Activated CD8-positive, alpha-beta memory T cell treated with anti-CD3 and anti-CD28 coated beads, Interleukin-2, amount 10 ng/mL, durations not matched to agents 7 days and 5 days (primary cell): ENCODE results near the gene SMTNL1. TPM values are rescaled to one million over a fixed set of nuclear protein-coding genes. Genes with fewer than 3 reads are reported as not detected.

ENCODE experiments used
- ATAC-seq: fragments of 150-1000 bp; cut with Tn5 transposase; one replicate; pipeline ENCODE4 v1.10.0; 2021; ENCODE audit warnings: moderate library complexity
- CTCF ChIA-PET: fragments of 350-600 bp; sonication (Branson Sonifier 250); formaldehyde crosslinking; loops from one replicate; lab custom pipeline; 2021; ENCODE audit warnings: antibody characterized with exemption; lab: Charles Lee
- DNase-seq: peaks from one replicate; pipeline ENCODE4 v3.0.0-alpha.2; 2020
- H3K27ac Mint-ChIP-seq: one replicate; pipeline ENCODE4 v1.8.0; 2021; ENCODE audit warnings: mild to moderate bottlenecking, mixed read lengths
- H3K27me3 Mint-ChIP-seq: one replicate; pipeline ENCODE4 v1.8.0; 2021; ENCODE audit warnings: mixed read lengths
- H3K36me3 Mint-ChIP-seq: one replicate; pipeline ENCODE4 v1.8.0; 2021; ENCODE audit warnings: mild to moderate bottlenecking, mixed read lengths
- H3K4me1 Mint-ChIP-seq: one replicate; pipeline ENCODE4 v1.8.0; 2021; ENCODE audit warnings: mixed read lengths
- H3K4me3 Mint-ChIP-seq: one replicate; pipeline ENCODE4 v1.8.0; 2021; ENCODE audit warnings: mild to moderate bottlenecking, moderate library complexity, mixed read lengths
- H3K9me3 Mint-ChIP-seq: one replicate; pipeline ENCODE4 v1.8.0; 2022; ENCODE audit warnings: low read depth, mixed read lengths
- total RNA-seq, 2 experiments: library from RNA; stranded (reverse); gene quantifications; one replicate each; pipeline ENCODE4 v1.2.3, GENCODE V29; 2021

The SMTNL1 gene
- total RNA-seq, 2 experiments from 2014 or later, result not detected

- H3K27ac Mint-ChIP-seq, result no peak overlapping the region
- H3K4me3 Mint-ChIP-seq, result no peak overlapping the region
- peaks cover 69% of the 10 kb centered on the region for H3K36me3 Mint-ChIP-seq
- H3K27me3 Mint-ChIP-seq, result no peaks in the 10 kb centered on the region
- CTCF ChIA-PET, result interaction anchor here (1.0 kb wide), 1 partner anchor 11 kb away, joined by 3 read pairs; the partner anchor contains the start of gene UBE2L6
- H3K4me1 Mint-ChIP-seq, result peaks cover 11% of the 10 kb centered on the region
- H3K9me3 Mint-ChIP-seq, result no peaks in the 10 kb centered on the region
- ATAC-seq (no peak), DNase-seq (no peak)
These were observed 18.6 kb downstream of the SMTNL1 start for GRCh38 chr11:57556041-57556440.

DNA sequence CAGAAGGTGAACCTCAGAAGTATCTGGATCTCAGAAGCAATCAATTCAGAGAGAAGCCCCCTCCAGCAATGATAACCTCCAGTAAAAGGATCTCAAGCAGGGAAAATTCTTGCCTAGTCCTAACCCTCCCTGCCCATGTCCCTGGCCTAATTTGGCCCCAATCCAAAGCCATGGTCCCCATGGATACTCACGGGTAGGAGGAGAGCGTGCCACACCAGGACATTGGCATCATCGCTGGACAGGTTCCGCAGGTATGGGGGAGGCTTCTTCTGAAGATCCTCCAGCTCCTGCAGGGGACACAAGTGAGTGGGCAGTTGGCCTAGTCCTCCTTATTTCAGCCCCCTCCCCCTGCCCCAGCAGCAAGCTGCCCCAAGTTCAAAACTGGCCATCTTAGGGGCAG lies 22.8 kb downstream of the SMTNL1 start:
- H3K4me3 Mint-ChIP-seq, result no peak overlapping the region
- H3K36me3 Mint-ChIP-seq, result peaks cover 56% of the 10 kb centered on the region
- no peak overlapping the region for H3K27ac Mint-ChIP-seq
- DNase-seq (no peak), ATAC-seq (no peak)
- no peaks in the 10 kb centered on the region for H3K27me3 Mint-ChIP-seq
- CTCF ChIA-PET, result interaction anchor here (0.7 to 1.2 kb wide), 4 partner anchors 8 to 97 kb away, joined by 3 to 6 read pairs (median 3); partner anchors contain the start of gene UBE2L6
- H3K4me1 Mint-ChIP-seq, result peaks cover 39% of the 10 kb centered on the region
- H3K9me3 Mint-ChIP-seq, result no peaks in the 10 kb centered on the region

GRCh38 chr11:57562596-57562995 lies 25.2 kb downstream of the SMTNL1 start:
- CTCF ChIA-PET, result interaction anchor here (3.6 kb wide), 1 partner anchor 79 kb away, joined by 14 read pairs; no protein-coding TSS in a partner anchor
- no peak for ATAC-seq
- no peak overlapping the region for H3K4me3 Mint-ChIP-seq
- H3K27ac Mint-ChIP-seq, result peak overlapping the region; percentile 6
- peaks cover 55% of the 10 kb centered on the region for H3K36me3 Mint-ChIP-seq
- peaks cover 41% of the 10 kb centered on the region for H3K4me1 Mint-ChIP-seq
- H3K9me3 Mint-ChIP-seq, result no peaks in the 10 kb centered on the region
- no peak for DNase-seq
- no peaks in the 10 kb centered on the region for H3K27me3 Mint-ChIP-seq

- no peaks in the 10 kb centered on the region for H3K27me3 Mint-ChIP-seq
- ATAC-seq (peak; percentile 61), DNase-seq (peak; percentile 61)
- peak overlapping the region; percentile 98 for H3K27ac Mint-ChIP-seq
- H3K36me3 Mint-ChIP-seq, result peaks cover 37% of the 10 kb centered on the region
- no peaks in the 10 kb centered on the region for H3K9me3 Mint-ChIP-seq
- H3K4me3 Mint-ChIP-seq, result peak overlapping the region; percentile 100
- CTCF ChIA-PET, result interaction anchor here (0.9 to 9.3 kb wide), 10 partner anchors 34 to 234 kb away, joined by 3 to 267 read pairs (median 6); no protein-coding TSS in a partner anchor
- H3K4me1 Mint-ChIP-seq, result peaks cover 39% of the 10 kb centered on the region
These were observed 28.9 kb downstream of the SMTNL1 start for GRCh38 chr11:57566005-57566904.

DNA sequence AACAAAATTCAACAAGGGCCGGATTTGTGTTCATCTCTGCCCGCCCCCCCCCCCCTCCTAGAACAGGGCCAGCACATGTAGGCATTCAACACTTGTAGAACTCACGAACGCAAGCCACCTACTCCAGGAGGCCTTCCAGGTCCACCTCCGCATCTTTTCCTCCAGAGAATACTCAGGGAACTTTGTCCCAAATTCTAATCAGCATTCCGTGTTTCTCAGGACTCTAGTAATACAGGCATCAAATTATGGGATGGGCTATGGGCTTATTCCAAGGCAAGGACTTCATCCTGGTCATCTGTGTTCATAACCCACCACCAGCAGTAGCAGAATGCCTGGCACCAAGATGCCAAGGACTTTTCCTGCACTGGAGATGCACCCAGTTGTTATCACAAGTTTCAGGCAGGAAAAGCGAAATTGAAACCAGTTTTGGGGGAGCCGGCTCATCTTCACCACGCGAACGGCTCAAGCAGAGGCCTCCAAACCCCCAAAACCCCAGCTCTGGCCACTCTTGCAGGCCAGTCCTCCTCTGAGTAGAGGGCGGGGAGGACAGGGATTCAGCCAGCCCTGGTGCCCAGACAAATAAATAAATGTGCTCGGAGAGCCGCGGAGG lies 29.6 kb downstream of the SMTNL1 start:
- CTCF ChIA-PET, result interaction anchor here (1.0 to 9.3 kb wide), 18 partner anchors 7 to 1000 kb away, joined by 3 to 267 read pairs (median 6); partner anchors contain the start of genes YPEL4 and ZDHHC5
- ATAC-seq (peak; percentile 21), DNase-seq (peak; percentile 68)
- Mint-ChIP-seq H3K27me3 (no peaks in the 10 kb centered on the region), H3K4me1 (peaks cover 36% of the 10 kb centered on the region), H3K36me3 (peaks cover 33% of the 10 kb centered on the region), H3K4me3 (peak overlapping the region; percentile 100), H3K27ac (peak overlapping the region; percentile 98), H3K9me3 (no peaks in the 10 kb centered on the region)

DNA sequence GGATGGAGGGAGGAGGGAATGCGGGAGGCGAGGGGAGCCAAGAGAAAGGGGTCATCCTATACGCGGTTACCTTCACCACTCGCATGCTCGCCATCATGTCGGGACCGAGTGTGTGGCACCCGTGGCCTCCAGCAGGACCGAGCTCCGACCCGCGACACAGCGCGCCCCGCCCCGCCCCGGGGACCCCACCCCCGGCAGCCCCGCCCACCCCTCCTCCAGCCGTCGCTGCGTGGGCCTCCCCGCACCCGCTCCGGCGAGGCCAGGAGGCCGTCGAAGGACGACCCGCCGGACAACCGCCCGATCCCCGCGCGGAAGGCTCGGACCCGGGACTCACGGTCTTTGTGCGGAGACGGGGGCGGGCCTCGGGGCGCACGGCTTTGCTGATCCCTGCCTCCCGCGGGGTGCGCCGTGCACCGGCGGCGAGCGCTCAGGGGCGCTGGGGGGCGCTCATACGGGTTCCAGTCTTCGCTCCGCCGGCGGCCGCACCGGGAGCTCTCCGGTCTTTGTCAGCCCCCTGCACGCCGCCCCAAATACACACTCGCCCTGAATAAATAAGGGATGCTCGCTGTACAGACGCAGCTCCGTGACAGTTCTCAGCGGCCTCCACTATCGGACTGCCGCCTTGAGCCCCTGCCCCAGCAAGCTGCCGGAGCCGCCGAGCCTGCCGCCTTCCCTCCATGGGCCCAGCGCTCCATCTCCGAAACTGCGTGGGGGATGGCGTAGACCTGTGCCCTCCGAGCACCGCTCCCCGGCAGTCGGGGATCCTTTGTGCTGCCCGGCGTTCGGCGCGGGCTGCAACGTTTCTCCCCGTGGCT lies 30.3 kb downstream of the SMTNL1 start, which contains the start of gene UBE2L6:
Gene UBE2L6 (minus strand): TSS at position 158 of the 815 bp plus-strand sequence. CDS start 61 bp downstream, at position 97.
- ATAC-seq (peak; percentile 79), DNase-seq (peak; percentile 77)
- CTCF ChIA-PET, result interaction anchor here (0.6 to 9.3 kb wide), 31 partner anchors 8 to 1038 kb away, joined by 3 to 267 read pairs (median 4); partner anchors contain the start of genes MED19, TMX2, YPEL4 and ZDHHC5
- no peaks in the 10 kb centered on the region for H3K27me3 Mint-ChIP-seq
- no peaks in the 10 kb centered on the region for H3K9me3 Mint-ChIP-seq
- peaks cover 29% of the 10 kb centered on the region for H3K36me3 Mint-ChIP-seq
- peak within 1 kb of the TSS; percentile 98 for H3K27ac Mint-ChIP-seq
- peak within 1 kb of the TSS; percentile 100 for H3K4me3 Mint-ChIP-seq
- peaks cover 30% of the 10 kb centered on the region for H3K4me1 Mint-ChIP-seq

DNA sequence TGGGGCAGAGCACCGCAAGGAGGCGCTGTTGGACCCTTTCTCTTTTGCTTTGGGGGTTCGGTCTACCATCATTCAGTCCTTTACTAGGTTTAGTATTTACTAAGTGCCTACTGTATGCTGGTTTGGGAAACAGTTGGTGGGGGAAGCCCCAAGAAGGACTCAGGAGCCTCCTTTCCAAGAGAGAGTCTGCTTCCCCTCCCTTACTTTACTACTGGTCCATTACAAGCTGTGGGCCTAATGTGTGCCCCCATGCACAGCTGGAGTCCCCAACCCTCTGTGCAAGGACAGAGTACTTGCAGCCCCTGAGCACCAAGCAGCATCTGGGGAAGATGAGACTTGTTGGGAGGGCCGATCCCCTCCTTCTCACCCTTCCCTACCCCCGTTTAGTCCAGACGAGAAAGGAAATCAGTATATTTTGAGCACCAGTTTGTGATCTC lies 31.0 kb downstream of the SMTNL1 start:
- Mint-ChIP-seq H3K36me3 (peaks cover 27% of the 10 kb centered on the region), H3K27ac (peak overlapping the region; percentile 98), H3K4me1 (peaks cover 26% of the 10 kb centered on the region), H3K4me3 (peak overlapping the region; percentile 100), H3K27me3 (no peaks in the 10 kb centered on the region), H3K9me3 (no peaks in the 10 kb centered on the region)
- CTCF ChIA-PET, result interaction anchor here (0.6 to 9.3 kb wide), 35 partner anchors 9 to 999 kb away, joined by 3 to 267 read pairs (median 4); partner anchors contain the start of genes MED19, TMX2, YPEL4 and ZDHHC5
- DNase-seq, result peak; percentile 91
- peak; percentile 11 for ATAC-seq

DNA sequence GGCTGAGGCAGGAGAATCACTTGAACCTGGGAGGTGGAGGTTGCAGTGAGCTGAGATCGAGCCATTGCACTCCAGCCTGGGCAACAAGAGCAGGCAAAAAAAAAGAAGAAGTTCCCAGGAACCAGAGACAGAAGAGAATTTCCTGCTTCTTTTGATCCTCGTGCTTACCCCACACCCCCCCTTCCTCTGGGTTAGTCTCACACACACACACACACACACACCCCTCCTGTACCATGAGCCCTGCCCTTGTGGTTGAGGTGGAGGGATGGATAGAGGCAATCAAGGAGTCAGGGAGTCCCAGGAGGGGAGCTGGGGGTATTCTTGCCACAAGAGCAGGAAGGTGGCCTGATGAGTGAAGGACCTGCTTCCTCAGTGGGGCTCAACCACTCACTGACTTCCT lies 34.2 kb downstream of the SMTNL1 start:
- peaks cover 12% of the 10 kb centered on the region for H3K27me3 Mint-ChIP-seq
- ATAC-seq, result no peak
- H3K4me3 Mint-ChIP-seq, result no peak overlapping the region
- peaks cover 8% of the 10 kb centered on the region for H3K4me1 Mint-ChIP-seq
- H3K9me3 Mint-ChIP-seq, result no peaks in the 10 kb centered on the region
- DNase-seq, result no peak
- H3K27ac Mint-ChIP-seq, result no peak overlapping the region
- H3K36me3 Mint-ChIP-seq, result peaks cover 7% of the 10 kb centered on the region
- CTCF ChIA-PET, result interaction anchor here (1.8 to 9.3 kb wide), 2 partner anchors 71 to 114 kb away, joined by 9 to 267 read pairs; no protein-coding TSS in a partner anchor

DNA sequence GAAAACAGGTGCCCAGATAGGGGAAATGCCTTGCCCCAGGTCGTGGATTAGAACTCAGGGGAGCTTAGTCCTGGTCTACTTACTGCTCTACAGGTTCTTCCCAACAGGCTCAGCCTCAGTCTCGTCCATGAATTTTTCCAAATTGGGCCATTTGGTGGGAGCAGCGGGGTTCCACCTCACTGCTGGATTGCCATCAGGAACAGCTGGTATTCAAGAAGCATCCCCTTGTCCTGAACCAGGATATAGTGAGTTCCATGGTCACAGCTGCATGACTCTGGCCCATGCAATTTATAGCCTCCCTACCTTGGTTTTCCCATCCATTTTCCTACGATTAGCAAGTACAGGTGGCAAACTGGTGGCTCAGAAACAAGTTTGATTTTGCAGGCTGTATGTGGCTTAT lies 36.7 kb downstream of the SMTNL1 start:
- Mint-ChIP-seq H3K36me3 (no peaks in the 10 kb centered on the region), H3K27me3 (peaks cover 15% of the 10 kb centered on the region), H3K4me3 (no peak overlapping the region), H3K4me1 (peaks cover 3% of the 10 kb centered on the region), H3K27ac (no peak overlapping the region), H3K9me3 (no peaks in the 10 kb centered on the region)
- no peak for DNase-seq
- CTCF ChIA-PET, result interaction anchor here (0.7 to 9.3 kb wide), 2 partner anchors 47 to 68 kb away, joined by 4 to 267 read pairs; no protein-coding TSS in a partner anchor
- no peak for ATAC-seq

DNA sequence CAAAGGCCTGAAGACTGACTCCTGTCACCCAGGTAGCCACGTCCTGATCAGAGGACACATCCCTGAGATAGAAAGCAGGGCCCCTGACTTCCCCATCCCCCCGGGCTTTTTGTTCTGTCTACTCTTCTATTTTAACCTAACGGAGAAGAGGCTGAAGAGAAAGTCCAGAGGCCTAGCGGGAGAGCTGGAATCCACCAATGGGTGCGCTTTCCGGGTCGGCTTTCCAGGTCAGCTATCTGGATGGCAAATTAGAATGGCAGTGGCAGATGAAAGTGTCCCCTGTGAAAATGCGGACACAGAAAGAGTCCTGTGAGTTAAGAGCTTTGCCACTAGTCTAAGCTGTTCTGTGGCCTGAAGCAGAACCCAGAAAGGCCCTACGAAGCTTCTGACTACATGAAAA lies 46.9 kb downstream of the SMTNL1 start:
- no peaks in the 10 kb centered on the region for H3K36me3 Mint-ChIP-seq
- no peaks in the 10 kb centered on the region for H3K4me1 Mint-ChIP-seq
- no peak overlapping the region for H3K27ac Mint-ChIP-seq
- CTCF ChIA-PET, result no interaction called here
- no peak overlapping the region for H3K4me3 Mint-ChIP-seq
- no peak for ATAC-seq
- peaks cover 8% of the 10 kb centered on the region for H3K27me3 Mint-ChIP-seq
- no peak for DNase-seq
- no peaks in the 10 kb centered on the region for H3K9me3 Mint-ChIP-seq

GRCh38 chr11:57585301-57585700 lies 47.9 kb downstream of the SMTNL1 start:
- CTCF ChIA-PET, result no interaction called here
- DNase-seq (no peak), ATAC-seq (no peak)
- Mint-ChIP-seq H3K9me3 (no peaks in the 10 kb centered on the region), H3K36me3 (no peaks in the 10 kb centered on the region), H3K27me3 (peaks cover 4% of the 10 kb centered on the region), H3K27ac (no peak overlapping the region), H3K4me1 (no peaks in the 10 kb centered on the region), H3K4me3 (no peak overlapping the region)

DNA sequence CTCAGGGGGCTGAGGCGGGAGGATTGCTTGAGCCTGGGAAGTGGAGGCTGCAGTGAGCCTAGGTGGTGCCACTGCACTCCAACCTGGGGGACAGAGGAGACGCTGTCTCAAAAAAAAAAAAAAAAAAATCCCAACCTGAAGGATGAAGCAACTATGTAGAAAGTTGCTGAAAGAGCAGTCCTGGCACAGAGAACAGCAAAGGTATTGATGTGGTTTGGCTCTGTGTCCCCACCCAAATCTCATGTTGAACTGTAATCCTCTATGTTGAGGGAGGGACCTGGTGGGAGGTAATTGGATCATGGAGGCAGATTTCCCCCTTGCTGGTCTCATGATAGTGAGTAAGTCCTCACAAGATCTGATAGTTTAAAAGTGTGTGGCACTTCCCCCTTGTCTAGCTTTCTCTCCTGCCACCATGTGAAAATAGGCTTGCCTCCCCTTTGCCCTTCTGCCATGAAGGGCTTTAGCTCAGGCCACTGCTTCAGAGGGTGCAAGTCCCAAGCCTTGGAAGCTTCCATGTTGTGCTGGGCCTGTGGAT lies 49.4 kb downstream of the SMTNL1 start:
- Mint-ChIP-seq H3K9me3 (no peaks in the 10 kb centered on the region), H3K27me3 (peaks cover 5% of the 10 kb centered on the region), H3K4me3 (no peak overlapping the region), H3K4me1 (no peaks in the 10 kb centered on the region), H3K36me3 (no peaks in the 10 kb centered on the region), H3K27ac (no peak overlapping the region)
- no peak for ATAC-seq
- CTCF ChIA-PET, result interaction anchor here (1.2 to 1.4 kb wide), 2 partner anchors 18 to 57 kb away, joined by 3 to 4 read pairs; no protein-coding TSS in a partner anchor
- DNase-seq, result no peak
